CD14-positive monocyte (primary cell): ENCODE data around the gene PTPRD. TPM values are rescaled to one million over a fixed set of nuclear protein-coding genes. Genes with fewer than 3 reads are reported as not detected.
"Not testable (repeated sequence)": the region's sequence is repeated elsewhere in the genome, so short reads cannot be mapped to it uniquely, and the experiment has no call there.

Experiments used
- DNase-seq, 3 donors: peaks; one replicate each; pipeline ENCODE4 v3.0.0-alpha.2; 2011 to 2022
- H2AFZ ChIP-seq: 2 replicates; pipeline ENCODE4 v1.6.0; 2012; ENCODE audit warnings: mild to moderate bottlenecking, low read depth, low read length, inconsistent platforms; ENCODE audit not compliant: insufficient read depth, poor library complexity, severe bottlenecking
- H3K27ac ChIP-seq, 2 donors: 1 replicate in 1 of 2; 2 replicates in 1 of 2; pipeline ENCODE4 v1.5.1; 2012 to 2013; ENCODE audit warnings: low read length in 2 of 2, control low read depth in 1 of 2, inconsistent platforms in 1 of 2, low read depth in 1 of 2, mild to moderate bottlenecking in 1 of 2
- H3K27me3 ChIP-seq, 2 donors: one replicate each; pipeline versions ENCODE4 v1.6.0 to v1.6.1; 2011 to 2013; ENCODE audit warnings: low read length in 2 of 2; ENCODE audit not compliant: control insufficient read depth in 2 of 2, insufficient read depth in 2 of 2
- H3K36me3 ChIP-seq, 2 donors: replicated peaks in 1 of 2; 1 replicate in 1 of 2; 2 replicates in 1 of 2; pipeline versions ENCODE4 v1.5.1 to v1.6.1; 2012 to 2013; ENCODE audit warnings: low read length in 2 of 2, control low read depth in 1 of 2, inconsistent platforms in 1 of 2, mild to moderate bottlenecking in 1 of 2; ENCODE audit not compliant: insufficient read depth in 2 of 2, control insufficient read depth in 1 of 2
- H3K4me1 ChIP-seq, 2 donors: 1 replicate in 1 of 2; 2 replicates in 1 of 2; pipeline versions ENCODE4 v1.5.1 to v1.6.1; 2012 to 2013; ENCODE audit warnings: low read length in 2 of 2, control low read depth in 1 of 2, inconsistent platforms in 1 of 2, mild to moderate bottlenecking in 1 of 2, moderate library complexity in 1 of 2; ENCODE audit not compliant: insufficient read depth in 2 of 2, control insufficient read depth in 1 of 2
- H3K4me2 ChIP-seq: replicated peaks from 2 replicates; pipeline ENCODE3; 2012; ENCODE audit warnings: low read length, moderate library complexity, mild to moderate bottlenecking; ENCODE audit not compliant: poor library complexity, severe bottlenecking; ENCODE audit errors: extremely low read depth
- H3K4me3 ChIP-seq, 3 experiments: fragments of 200-600 bp in 1 of 3; sonication (generic) in 1 of 3; replicated peaks in 1 of 3; 1 replicate in 2 of 3; 2 replicates in 1 of 3; pipeline ENCODE4 v1.5.1; 2011 to 2013; ENCODE audit warnings: low read length in 3 of 3, mild to moderate bottlenecking in 3 of 3, control low read depth in 2 of 3, low read depth in 2 of 3, inconsistent platforms in 1 of 3, moderate library complexity in 1 of 3
- H3K79me2 ChIP-seq: 2 replicates; pipeline ENCODE4 v1.6.0; 2012; ENCODE audit warnings: mild to moderate bottlenecking, control low read depth, inconsistent platforms, low read length, moderate library complexity; ENCODE audit not compliant: insufficient read depth
- H3K9ac ChIP-seq: 2 replicates; pipeline ENCODE4 v1.6.0; 2017; ENCODE audit warnings: low read length, mild to moderate bottlenecking; ENCODE audit not compliant: insufficient read depth, poor library complexity, severe bottlenecking
- H3K9me3 ChIP-seq, 2 donors: replicated peaks in 1 of 2; 1 replicate in 1 of 2; 2 replicates in 1 of 2; pipeline versions ENCODE4 v1.5.1 to v1.6.1; 2012 to 2013; ENCODE audit warnings: low read length in 2 of 2, control low read depth in 1 of 2; ENCODE audit not compliant: control insufficient read depth in 1 of 2, insufficient read depth in 1 of 2
- H4K20me1 ChIP-seq: 2 replicates; pipeline ENCODE4 v1.6.0; 2012; ENCODE audit warnings: mild to moderate bottlenecking, low read length, control low read depth, moderate library complexity; ENCODE audit not compliant: insufficient read depth
- H3K27ac Mint-ChIP-seq, 7 donors: one replicate each; pipeline ENCODE4 v1.8.0; 2020; ENCODE audit warnings: mild to moderate bottlenecking in 7 of 7, mixed read lengths in 7 of 7, moderate library complexity in 6 of 7, inconsistent platforms in 2 of 7
- H3K27me3 Mint-ChIP-seq, 3 donors: one replicate each; pipeline ENCODE4 v1.8.0; 2021 to 2022; ENCODE audit warnings: low read depth in 3 of 3, mild to moderate bottlenecking in 3 of 3, mixed read lengths in 3 of 3, moderate library complexity in 3 of 3, inconsistent platforms in 1 of 3
- H3K36me3 Mint-ChIP-seq, 2 donors: one replicate each; pipeline ENCODE4 v1.8.0; 2020; ENCODE audit warnings: mixed read lengths in 2 of 2, inconsistent platforms in 1 of 2, mild to moderate bottlenecking in 1 of 2
- H3K4me1 Mint-ChIP-seq: one replicate; pipeline ENCODE4 v1.8.0; 2020; ENCODE audit warnings: mild to moderate bottlenecking, mixed read lengths
- H3K4me3 Mint-ChIP-seq, 2 donors: one replicate each; pipeline ENCODE4 v1.8.0; 2020; ENCODE audit warnings: mild to moderate bottlenecking in 2 of 2, mixed read lengths in 2 of 2, moderate library complexity in 1 of 2
- H3K9me3 Mint-ChIP-seq, 7 donors: one replicate each; pipeline ENCODE4 v1.8.0; 2020 to 2022; ENCODE audit warnings: mixed read lengths in 7 of 7, mild to moderate bottlenecking in 6 of 7, moderate library complexity in 6 of 7, inconsistent platforms in 2 of 7
- CTCF ChIP-seq: fragments of 200-600 bp; IDR thresholded peaks from one replicate; pipeline ENCODE4 v1.8.0; 2022; ENCODE audit warnings: antibody characterized with exemption, mild to moderate bottlenecking
- WGBS: methylation state at CpG from one replicate; pipeline ENCODE4 v1.1.5; 2013; ENCODE audit warnings: missing lambda C conversion rate; ENCODE audit not compliant: insufficient coverage; 5-methylcytosine and 5-hydroxymethylcytosine counted together
- intact Hi-C, 2 donors: fragments of 100-400 bp; cut with micrococcal nuclease; formaldehyde crosslinking; loops; one replicate each; pipeline versions ENCODE4 v1.15.0 to v1.15.1; 2023
- polyA plus RNA-seq, 3 donors: library from polyadenylated mRNA; depleted of rRNA in 1 of 3; unstranded in 2 of 3; stranded (reverse) in 1 of 3; fragments of 300-500 nt in 2 of 3; fragments of >200 nt in 1 of 3; fragmentation: Illumina TruSeq in 2 of 3; gene quantifications; 1 replicate in 2 of 3; 2 replicates in 1 of 3; pipeline ENCODE4 v1.2.3, GENCODE V29; 2012 to 2021

PTPRD gene
- polyA plus RNA-seq, 3 donors = not detected

GRCh38 chr9:10354591-10354990, 258.2 kb downstream of the PTPRD start:
- no peaks in the 10 kb centered on the region for H3K9me3 ChIP-seq
- no peaks in the 10 kb centered on the region for H3K9me3 Mint-ChIP-seq
- H3K79me2 ChIP-seq = no peaks in the 10 kb centered on the region
- no peaks in the 10 kb centered on the region for H3K27me3 ChIP-seq
- no peaks in the 10 kb centered on the region for H3K36me3 ChIP-seq
- no peak overlapping the region for H3K27ac ChIP-seq
- no peak overlapping the region for H3K4me3 Mint-ChIP-seq
- H3K4me1 ChIP-seq = no peaks in the 10 kb centered on the region
- intact Hi-C loops = no loop called here
- H4K20me1 ChIP-seq = no peaks in the 10 kb centered on the region
- DNase-seq = no peak
- no peak overlapping the region for H3K27ac Mint-ChIP-seq
- no peak overlapping the region for H3K9ac ChIP-seq
- H3K4me2 ChIP-seq = no peak overlapping the region
- no peaks in the 10 kb centered on the region for H3K4me1 Mint-ChIP-seq
- no peak for TF ChIP-seq CTCF
- H3K4me3 ChIP-seq = no peak overlapping the region
- no peaks in the 10 kb centered on the region for H3K27me3 Mint-ChIP-seq
- no peak overlapping the region for H2AFZ ChIP-seq
- no peaks in the 10 kb centered on the region for H3K36me3 Mint-ChIP-seq
- WGBS = no CpG with 5 or more reads among the region's 3 CpGs

GRCh38 chr9:10345621-10346020, 267.2 kb downstream of the PTPRD start:
- DNase-seq, H3K27ac Mint-ChIP-seq, H3K4me3 ChIP-seq, H3K9me3 ChIP-seq, H3K4me1 Mint-ChIP-seq, H3K27me3 Mint-ChIP-seq, H3K79me2 ChIP-seq, H4K20me1 ChIP-seq, H3K27ac ChIP-seq, H3K36me3 ChIP-seq, H3K4me2 ChIP-seq, H3K27me3 ChIP-seq, H3K9me3 Mint-ChIP-seq, H3K4me1 ChIP-seq, H3K4me3 Mint-ChIP-seq, H2AFZ ChIP-seq, intact Hi-C loops, H3K36me3 Mint-ChIP-seq, H3K9ac ChIP-seq: not testable (repeated sequence)
- no CpG with 5 or more reads among the region's 5 CpGs for WGBS
